CD14-positive monocyte (primary cell): ENCODE results near the gene RPS2. TPM values are rescaled to one million over a fixed set of nuclear protein-coding genes. Genes with fewer than 3 reads are reported as not detected.

Experiments
- DNase-seq, 3 donors: peaks; one replicate each; pipeline ENCODE4 v3.0.0-alpha.2; 2011 to 2022
- H2AFZ ChIP-seq: 2 replicates; pipeline ENCODE4 v1.6.0; 2012; ENCODE audit warnings: mild to moderate bottlenecking, low read depth, low read length, inconsistent platforms; ENCODE audit not compliant: insufficient read depth, poor library complexity, severe bottlenecking
- H3K27ac ChIP-seq, 2 donors: 1 replicate in 1 of 2; 2 replicates in 1 of 2; pipeline ENCODE4 v1.5.1; 2012 to 2013; ENCODE audit warnings: low read length in 2 of 2, control low read depth in 1 of 2, inconsistent platforms in 1 of 2, low read depth in 1 of 2, mild to moderate bottlenecking in 1 of 2
- H3K27me3 ChIP-seq, 2 donors: one replicate each; pipeline versions ENCODE4 v1.6.0 to v1.6.1; 2011 to 2013; ENCODE audit warnings: low read length in 2 of 2; ENCODE audit not compliant: control insufficient read depth in 2 of 2, insufficient read depth in 2 of 2
- H3K36me3 ChIP-seq, 2 donors: replicated peaks in 1 of 2; 1 replicate in 1 of 2; 2 replicates in 1 of 2; pipeline versions ENCODE4 v1.5.1 to v1.6.1; 2012 to 2013; ENCODE audit warnings: low read length in 2 of 2, control low read depth in 1 of 2, inconsistent platforms in 1 of 2, mild to moderate bottlenecking in 1 of 2; ENCODE audit not compliant: insufficient read depth in 2 of 2, control insufficient read depth in 1 of 2
- H3K4me1 ChIP-seq, 2 donors: 1 replicate in 1 of 2; 2 replicates in 1 of 2; pipeline versions ENCODE4 v1.5.1 to v1.6.1; 2012 to 2013; ENCODE audit warnings: low read length in 2 of 2, control low read depth in 1 of 2, inconsistent platforms in 1 of 2, mild to moderate bottlenecking in 1 of 2, moderate library complexity in 1 of 2; ENCODE audit not compliant: insufficient read depth in 2 of 2, control insufficient read depth in 1 of 2
- H3K4me2 ChIP-seq: replicated peaks from 2 replicates; pipeline ENCODE3; 2012; ENCODE audit warnings: low read length, moderate library complexity, mild to moderate bottlenecking; ENCODE audit not compliant: poor library complexity, severe bottlenecking; ENCODE audit errors: extremely low read depth
- H3K4me3 ChIP-seq, 3 experiments: fragments of 200-600 bp in 1 of 3; sonication (generic) in 1 of 3; replicated peaks in 1 of 3; 1 replicate in 2 of 3; 2 replicates in 1 of 3; pipeline ENCODE4 v1.5.1; 2011 to 2013; ENCODE audit warnings: low read length in 3 of 3, mild to moderate bottlenecking in 3 of 3, control low read depth in 2 of 3, low read depth in 2 of 3, inconsistent platforms in 1 of 3, moderate library complexity in 1 of 3
- H3K79me2 ChIP-seq: 2 replicates; pipeline ENCODE4 v1.6.0; 2012; ENCODE audit warnings: mild to moderate bottlenecking, control low read depth, inconsistent platforms, low read length, moderate library complexity; ENCODE audit not compliant: insufficient read depth
- H3K9ac ChIP-seq: 2 replicates; pipeline ENCODE4 v1.6.0; 2017; ENCODE audit warnings: low read length, mild to moderate bottlenecking; ENCODE audit not compliant: insufficient read depth, poor library complexity, severe bottlenecking
- H3K9me3 ChIP-seq, 2 donors: replicated peaks in 1 of 2; 1 replicate in 1 of 2; 2 replicates in 1 of 2; pipeline versions ENCODE4 v1.5.1 to v1.6.1; 2012 to 2013; ENCODE audit warnings: low read length in 2 of 2, control low read depth in 1 of 2; ENCODE audit not compliant: control insufficient read depth in 1 of 2, insufficient read depth in 1 of 2
- H4K20me1 ChIP-seq: 2 replicates; pipeline ENCODE4 v1.6.0; 2012; ENCODE audit warnings: mild to moderate bottlenecking, low read length, control low read depth, moderate library complexity; ENCODE audit not compliant: insufficient read depth
- H3K27ac Mint-ChIP-seq, 7 donors: one replicate each; pipeline ENCODE4 v1.8.0; 2020; ENCODE audit warnings: mild to moderate bottlenecking in 7 of 7, mixed read lengths in 7 of 7, moderate library complexity in 6 of 7, inconsistent platforms in 2 of 7
- H3K27me3 Mint-ChIP-seq, 3 donors: one replicate each; pipeline ENCODE4 v1.8.0; 2021 to 2022; ENCODE audit warnings: low read depth in 3 of 3, mild to moderate bottlenecking in 3 of 3, mixed read lengths in 3 of 3, moderate library complexity in 3 of 3, inconsistent platforms in 1 of 3
- H3K36me3 Mint-ChIP-seq, 2 donors: one replicate each; pipeline ENCODE4 v1.8.0; 2020; ENCODE audit warnings: mixed read lengths in 2 of 2, inconsistent platforms in 1 of 2, mild to moderate bottlenecking in 1 of 2
- H3K4me1 Mint-ChIP-seq: one replicate; pipeline ENCODE4 v1.8.0; 2020; ENCODE audit warnings: mild to moderate bottlenecking, mixed read lengths
- H3K4me3 Mint-ChIP-seq, 2 donors: one replicate each; pipeline ENCODE4 v1.8.0; 2020; ENCODE audit warnings: mild to moderate bottlenecking in 2 of 2, mixed read lengths in 2 of 2, moderate library complexity in 1 of 2
- H3K9me3 Mint-ChIP-seq, 7 donors: one replicate each; pipeline ENCODE4 v1.8.0; 2020 to 2022; ENCODE audit warnings: mixed read lengths in 7 of 7, mild to moderate bottlenecking in 6 of 7, moderate library complexity in 6 of 7, inconsistent platforms in 2 of 7
- WGBS: methylation state at CpG from one replicate; pipeline ENCODE4 v1.1.5; 2013; ENCODE audit warnings: missing lambda C conversion rate; ENCODE audit not compliant: insufficient coverage; 5-methylcytosine and 5-hydroxymethylcytosine counted together
- intact Hi-C, 2 donors: fragments of 100-400 bp; cut with micrococcal nuclease; formaldehyde crosslinking; loops; one replicate each; pipeline versions ENCODE4 v1.15.0 to v1.15.1; 2023
- polyA plus RNA-seq, 3 donors: library from polyadenylated mRNA; depleted of rRNA in 1 of 3; unstranded in 2 of 3; stranded (reverse) in 1 of 3; fragments of 300-500 nt in 2 of 3; fragments of >200 nt in 1 of 3; fragmentation: Illumina TruSeq in 2 of 3; gene quantifications; 1 replicate in 2 of 3; 2 replicates in 1 of 3; pipeline ENCODE4 v1.2.3, GENCODE V29; 2012 to 2021
- TF ChIP-seq, protein P1 (sequence below): fragments of 200-600 bp; IDR thresholded peaks from one replicate; pipeline ENCODE4 v1.8.0; 2022; ENCODE audit warnings: antibody characterized with exemption, mild to moderate bottlenecking

Gene RPS2
- polyA plus RNA-seq, 3 donors: 1,849 to 2,136 (median 1,893) TPM

DNA sequence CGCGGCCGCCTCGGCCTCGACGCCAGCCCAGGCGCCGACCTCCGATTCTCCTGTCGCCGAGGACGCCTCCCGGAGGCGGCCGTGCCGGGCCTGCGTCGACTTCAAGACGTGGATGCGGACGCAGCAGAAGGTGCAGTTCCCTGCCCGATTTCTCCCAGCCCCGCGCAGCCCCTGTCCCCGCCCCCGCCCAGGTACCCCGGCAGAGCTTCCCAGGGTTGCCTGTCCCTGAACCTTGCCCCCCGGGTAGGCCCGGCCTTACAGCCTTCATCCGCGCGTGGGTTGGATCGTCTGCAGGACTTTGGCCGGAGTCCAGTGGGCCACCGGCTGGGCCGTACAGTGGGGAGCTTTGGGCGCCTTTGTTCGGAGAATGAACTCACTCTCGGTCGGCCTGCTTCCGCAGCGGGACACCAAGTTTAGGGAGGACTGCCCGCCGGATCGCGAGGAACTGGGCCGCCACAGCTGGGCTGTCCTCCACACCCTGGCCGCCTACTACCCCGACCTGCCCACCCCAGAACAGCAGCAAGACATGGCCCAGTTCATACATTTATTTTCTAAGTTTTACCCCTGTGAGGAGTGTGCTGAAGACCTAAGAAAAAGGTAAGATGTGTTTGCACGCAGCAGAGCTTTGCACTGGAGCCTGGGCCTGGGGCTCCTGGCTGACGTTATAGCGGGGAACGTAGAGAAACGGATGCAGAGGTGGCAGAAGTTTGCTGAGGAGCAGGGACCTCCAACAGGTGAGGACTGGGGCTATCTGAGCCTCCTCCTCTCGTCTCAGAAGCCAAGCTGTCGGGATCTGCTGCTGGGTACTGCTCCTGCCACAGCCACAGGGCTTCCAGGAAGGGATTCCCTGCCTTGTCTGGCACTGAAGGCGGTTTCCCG lies 20.0 kb upstream of the RPS2 start:
- Mint-ChIP-seq H3K27me3 (peaks cover 57 to 63% (median 59%) of the 10 kb centered on the region in 3 donors), H3K4me1 (peaks cover 18% of the 10 kb centered on the region), H3K27ac (peak overlapping the region in 3 of 7 donors; percentile 35 to 81 (median 70)), H3K4me3 (peak overlapping the region; percentile 75 to 87), H3K9me3 (peaks cover 0 to 19% (median 10%) of the 10 kb centered on the region in 7 donors), H3K36me3 (peaks cover 30 to 35% of the 10 kb centered on the region in 2 donors)
- no peaks in the 10 kb centered on the region for H3K79me2 ChIP-seq
- H3K27ac ChIP-seq: peak overlapping the region in 1 of 2 donors; percentile 73
- TF ChIP-seq, protein P1, sequence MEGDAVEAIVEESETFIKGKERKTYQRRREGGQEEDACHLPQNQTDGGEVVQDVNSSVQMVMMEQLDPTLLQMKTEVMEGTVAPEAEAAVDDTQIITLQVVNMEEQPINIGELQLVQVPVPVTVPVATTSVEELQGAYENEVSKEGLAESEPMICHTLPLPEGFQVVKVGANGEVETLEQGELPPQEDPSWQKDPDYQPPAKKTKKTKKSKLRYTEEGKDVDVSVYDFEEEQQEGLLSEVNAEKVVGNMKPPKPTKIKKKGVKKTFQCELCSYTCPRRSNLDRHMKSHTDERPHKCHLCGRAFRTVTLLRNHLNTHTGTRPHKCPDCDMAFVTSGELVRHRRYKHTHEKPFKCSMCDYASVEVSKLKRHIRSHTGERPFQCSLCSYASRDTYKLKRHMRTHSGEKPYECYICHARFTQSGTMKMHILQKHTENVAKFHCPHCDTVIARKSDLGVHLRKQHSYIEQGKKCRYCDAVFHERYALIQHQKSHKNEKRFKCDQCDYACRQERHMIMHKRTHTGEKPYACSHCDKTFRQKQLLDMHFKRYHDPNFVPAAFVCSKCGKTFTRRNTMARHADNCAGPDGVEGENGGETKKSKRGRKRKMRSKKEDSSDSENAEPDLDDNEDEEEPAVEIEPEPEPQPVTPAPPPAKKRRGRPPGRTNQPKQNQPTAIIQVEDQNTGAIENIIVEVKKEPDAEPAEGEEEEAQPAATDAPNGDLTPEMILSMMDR: no peak
- H3K4me3 ChIP-seq: peak overlapping the region; percentile 52 to 87 (median 55)
- peaks cover 0 to 24% of the 10 kb centered on the region in 2 donors for H3K9me3 ChIP-seq
- intact Hi-C loops: no loop called here
- peaks cover 34 to 54% of the 10 kb centered on the region in 2 donors for H3K27me3 ChIP-seq
- H3K9ac ChIP-seq: peak overlapping the region; percentile 74
- H2AFZ ChIP-seq: peak overlapping the region; percentile 90
- peaks cover 12 to 18% of the 10 kb centered on the region in 2 donors for H3K36me3 ChIP-seq
- DNase-seq: no peak
- 13% methylated on average over 55 of the region's 58 CpGs for WGBS
- peaks cover 4% of the 10 kb centered on the region for H4K20me1 ChIP-seq
- peak overlapping the region; percentile 99 for H3K4me2 ChIP-seq
- peaks cover 20 to 28% of the 10 kb centered on the region in 2 donors for H3K4me1 ChIP-seq

GRCh38 chr16:1983544-1984346 lies 19.1 kb upstream of the RPS2 start, which contains the start of gene GFER:
TSS of gene GFER (plus strand) at chr16:1984193. CDS start at chr16:1984219, 26 bp downstream.
- H3K27me3 ChIP-seq: peaks cover 30 to 51% of the 10 kb centered on the region in 2 donors
- H3K9me3 Mint-ChIP-seq: peaks cover 0 to 12% (median 6%) of the 10 kb centered on the region in 7 donors
- H3K4me3 ChIP-seq: peak within 1 kb of the TSS; percentile 52 to 87 (median 55)
- DNase-seq: peak; percentile 84 to 86 (median 84)
- H2AFZ ChIP-seq: peak within 1 kb of the TSS; percentile 90
- H3K4me3 Mint-ChIP-seq: peak within 1 kb of the TSS; percentile 75 to 89
- peaks cover 53 to 63% (median 55%) of the 10 kb centered on the region in 3 donors for H3K27me3 Mint-ChIP-seq
- under 1% methylated on average over 109 of the region's 109 CpGs for WGBS
- H3K79me2 ChIP-seq: no peaks in the 10 kb centered on the region
- peak within 1 kb of the TSS; percentile 99 for H3K4me2 ChIP-seq
- peak within 1 kb of the TSS in 4 of 7 donors; percentile 35 to 88 (median 80) for H3K27ac Mint-ChIP-seq
- H3K4me1 ChIP-seq: peaks cover 20 to 28% of the 10 kb centered on the region in 2 donors
- TF ChIP-seq, protein P1: peak; percentile 57
- peaks cover 27 to 34% of the 10 kb centered on the region in 2 donors for H3K36me3 Mint-ChIP-seq
- H3K27ac ChIP-seq: peak within 1 kb of the TSS in 1 of 2 donors; percentile 73
- peaks cover 12 to 18% of the 10 kb centered on the region in 2 donors for H3K36me3 ChIP-seq
- H3K9me3 ChIP-seq: peaks cover 0 to 18% of the 10 kb centered on the region in 2 donors
- peaks cover 6% of the 10 kb centered on the region for H4K20me1 ChIP-seq
- H3K4me1 Mint-ChIP-seq: peaks cover 18% of the 10 kb centered on the region
- peak within 1 kb of the TSS; percentile 74 for H3K9ac ChIP-seq
- intact Hi-C loops: no loop called here
